Epithelial cell of prostate (primary cell): Measurements from ENCODE around the gene RHBDD2.
A peak's percentile ranks its signal among the peaks of the same experiment; 100 is the strongest.
"Not testable (repeated sequence)": the region's sequence is repeated elsewhere in the genome, so short reads cannot be mapped to it uniquely, and the experiment has no call there.

Experiments
- DNase-seq: peaks from one replicate; pipeline ENCODE4 v3.0.0-alpha.2; 2011; ENCODE audit warnings: low read depth, low spot score
- H3K27ac ChIP-seq: fragments of 450-650 bp; 2 replicates; pipeline ENCODE4 v1.5.1; 2017; ENCODE audit warnings: mild to moderate bottlenecking

Gene RHBDD2

DNA sequence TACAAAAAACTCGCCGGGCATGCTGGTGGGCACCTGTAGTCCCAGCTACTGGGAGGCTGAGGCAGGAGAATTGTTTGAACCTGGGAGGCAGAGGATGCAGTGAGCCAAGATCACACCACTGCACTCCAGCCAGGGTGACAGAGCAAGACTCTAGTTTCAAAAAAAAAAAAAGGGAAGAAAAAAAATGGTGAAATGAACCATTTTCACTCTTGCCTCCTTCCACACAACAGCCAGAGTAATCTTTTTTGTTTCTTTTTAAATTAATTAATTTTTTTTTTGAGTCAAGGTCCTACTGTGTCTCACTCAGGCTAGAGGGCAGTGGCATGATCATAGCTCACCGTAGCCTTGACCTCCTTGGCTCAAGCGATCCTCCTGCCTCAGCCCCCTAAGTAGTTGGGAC is 14.6 kb upstream of the RHBDD2 start:
- not testable (repeated sequence) for DNase-seq, H3K27ac ChIP-seq

DNA sequence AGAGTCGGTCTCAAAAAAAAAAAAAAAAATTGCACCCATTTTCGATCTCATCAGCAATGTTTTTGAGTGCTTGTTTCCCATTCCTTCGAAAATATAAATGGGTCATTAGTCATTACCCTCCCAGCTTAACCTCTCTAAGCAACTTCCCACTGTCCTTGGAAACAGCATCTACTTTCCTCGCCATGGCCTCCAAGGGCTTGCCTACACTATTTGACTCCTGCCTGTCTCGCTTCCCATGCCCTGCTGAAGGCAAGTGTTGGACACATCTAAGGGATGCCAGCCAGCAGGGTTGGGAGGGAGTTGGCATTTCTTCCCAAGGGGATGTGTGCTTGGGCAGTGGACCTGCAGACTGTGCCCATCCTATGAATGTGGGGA is 12.7 kb upstream of the RHBDD2 start:
- no peak overlapping the region for H3K27ac ChIP-seq
- DNase-seq: no peak

DNA sequence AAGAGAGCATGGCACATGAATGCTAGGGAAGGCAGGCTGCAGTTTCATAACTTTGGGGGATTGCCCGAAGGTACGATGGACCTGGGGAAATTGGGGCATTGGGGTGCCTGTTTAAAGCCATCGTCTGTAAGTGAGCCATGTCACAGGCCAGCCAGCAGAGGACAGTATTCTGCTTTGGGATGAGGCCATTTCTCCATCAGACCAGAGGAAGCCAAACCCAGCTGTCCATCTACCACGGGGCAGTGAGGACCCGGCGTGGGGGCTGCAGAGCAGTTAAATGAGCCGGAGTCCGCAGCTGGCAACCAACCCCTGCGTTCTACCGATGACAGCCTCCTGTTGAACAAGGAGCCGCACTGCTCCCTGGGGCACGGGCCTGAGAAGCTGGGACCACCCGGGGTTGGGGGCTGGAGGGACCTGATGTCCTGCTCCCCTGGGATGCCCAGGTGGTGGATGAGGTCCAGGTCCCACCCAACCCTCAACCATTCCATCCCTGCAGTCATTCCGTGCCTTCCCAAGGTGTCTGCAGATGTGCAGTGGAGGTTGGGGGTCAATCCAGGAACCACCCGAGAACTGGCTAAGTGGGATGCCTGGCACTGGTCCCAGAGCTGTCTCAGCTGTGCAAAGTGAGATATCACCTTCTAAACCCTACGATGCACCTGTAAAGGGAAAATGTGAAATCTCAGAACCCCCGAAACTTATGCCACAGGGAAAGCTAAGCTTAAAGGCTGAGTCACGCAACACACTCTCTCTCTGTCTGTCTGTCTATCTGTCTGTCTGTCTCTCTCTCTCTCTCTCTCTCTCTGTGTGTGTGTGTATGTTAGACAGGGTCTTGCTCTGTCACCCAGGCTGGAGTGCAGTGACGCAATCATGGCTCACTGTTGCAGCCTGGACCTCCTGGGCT is 12.1 kb upstream of the RHBDD2 start:
- no peak for DNase-seq

DNA sequence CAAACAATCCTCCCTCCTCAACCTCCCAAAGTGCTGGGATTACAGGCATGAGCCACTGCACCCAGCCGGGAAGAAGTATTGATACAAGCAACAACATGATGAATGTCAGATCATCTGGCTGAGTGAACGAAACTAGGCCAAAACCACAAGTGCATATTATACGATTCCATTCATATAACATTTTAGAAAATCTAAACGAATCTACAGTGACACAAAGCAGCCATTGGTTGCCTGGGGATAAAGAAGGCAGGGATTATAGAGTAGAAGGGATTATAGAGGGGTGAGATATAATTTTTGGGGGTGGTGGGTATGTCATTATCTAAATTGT is 11.5 kb upstream of the RHBDD2 start:
- no peak for DNase-seq
- H3K27ac ChIP-seq: no peak overlapping the region

More for the DNA sequence above, 12.1 kb upstream of the RHBDD2 start:
- no peak overlapping the region for H3K27ac ChIP-seq

DNA sequence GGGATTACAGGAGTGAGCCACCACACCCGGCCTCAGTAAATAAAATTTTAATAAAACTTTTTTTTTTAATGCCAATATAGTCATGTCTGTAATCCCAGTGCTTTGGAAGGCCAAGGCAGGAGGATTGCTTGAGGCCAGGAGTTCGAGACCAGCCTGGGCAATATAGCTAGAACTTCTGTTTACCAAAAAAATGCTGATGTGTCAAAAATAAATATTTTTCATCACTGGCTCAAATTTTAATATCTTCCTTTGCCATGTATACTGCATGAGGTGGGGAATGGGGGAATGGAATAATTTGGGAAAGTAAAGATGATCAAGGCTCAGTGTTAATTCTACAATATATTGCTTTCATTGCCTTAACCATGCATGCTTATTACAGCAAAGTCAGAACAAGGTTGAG is 10.7 kb upstream of the RHBDD2 start:
- DNase-seq: no peak
- no peak overlapping the region for H3K27ac ChIP-seq

DNA sequence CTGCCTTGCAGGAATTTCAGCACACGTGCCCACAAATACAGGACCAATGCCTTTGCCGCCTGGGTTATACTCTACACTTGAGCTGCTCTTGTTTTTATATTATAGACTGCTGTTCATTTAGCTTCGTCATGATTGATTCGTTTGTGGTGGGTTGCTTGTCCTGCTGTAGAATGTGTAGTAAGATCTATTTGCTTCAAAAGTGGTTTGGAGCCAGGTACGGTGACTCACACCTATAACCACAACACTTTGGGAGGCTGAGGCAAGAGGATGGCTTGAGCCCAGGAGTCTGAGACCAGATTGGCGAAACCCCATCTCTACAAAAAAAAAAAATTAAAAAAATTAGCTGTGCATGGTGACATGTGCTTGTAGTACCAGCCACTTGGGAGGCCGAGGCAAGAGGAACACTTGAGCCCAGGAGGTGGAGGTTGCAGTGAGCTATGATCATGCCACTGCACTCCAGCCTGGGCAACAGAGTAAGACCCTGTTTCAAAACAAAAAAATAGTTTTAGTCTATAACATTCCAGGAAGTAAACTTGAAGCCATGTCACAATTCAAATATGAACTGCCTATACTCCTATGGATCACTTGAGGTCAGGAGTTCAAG is 9.0 kb upstream of the RHBDD2 start:
- H3K27ac ChIP-seq: no peak overlapping the region
- DNase-seq: no peak

DNA sequence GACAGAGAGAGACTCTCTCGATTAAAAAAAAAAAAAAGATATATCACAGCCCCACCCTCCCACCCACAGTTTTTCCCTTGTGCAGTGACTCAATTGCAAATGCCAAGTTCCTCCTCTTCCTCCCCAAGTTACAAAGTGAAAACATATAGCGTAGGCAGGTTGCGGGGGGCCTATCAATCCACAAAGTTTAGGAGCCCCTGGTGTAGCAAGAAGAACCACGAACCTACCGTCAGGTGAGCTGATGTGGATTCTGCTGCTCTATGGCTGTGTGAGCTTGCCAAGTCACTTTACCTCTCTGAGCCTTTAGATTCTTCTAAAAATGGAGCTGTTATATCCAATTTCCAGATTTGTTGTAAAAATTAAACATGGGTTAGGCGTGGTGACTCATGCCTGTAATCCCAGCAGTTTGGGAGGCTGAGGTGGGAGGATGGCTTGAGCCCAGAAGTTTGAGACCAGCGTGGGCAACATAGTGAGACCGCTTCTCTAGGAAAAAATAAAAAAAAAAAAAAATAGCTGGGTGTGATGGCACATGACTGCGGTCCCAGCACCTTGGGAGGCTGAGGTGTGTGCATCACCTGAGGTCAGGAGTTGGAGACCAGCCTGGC is 8.2 kb upstream of the RHBDD2 start:
- H3K27ac ChIP-seq: no peak overlapping the region
- no peak for DNase-seq

DNA sequence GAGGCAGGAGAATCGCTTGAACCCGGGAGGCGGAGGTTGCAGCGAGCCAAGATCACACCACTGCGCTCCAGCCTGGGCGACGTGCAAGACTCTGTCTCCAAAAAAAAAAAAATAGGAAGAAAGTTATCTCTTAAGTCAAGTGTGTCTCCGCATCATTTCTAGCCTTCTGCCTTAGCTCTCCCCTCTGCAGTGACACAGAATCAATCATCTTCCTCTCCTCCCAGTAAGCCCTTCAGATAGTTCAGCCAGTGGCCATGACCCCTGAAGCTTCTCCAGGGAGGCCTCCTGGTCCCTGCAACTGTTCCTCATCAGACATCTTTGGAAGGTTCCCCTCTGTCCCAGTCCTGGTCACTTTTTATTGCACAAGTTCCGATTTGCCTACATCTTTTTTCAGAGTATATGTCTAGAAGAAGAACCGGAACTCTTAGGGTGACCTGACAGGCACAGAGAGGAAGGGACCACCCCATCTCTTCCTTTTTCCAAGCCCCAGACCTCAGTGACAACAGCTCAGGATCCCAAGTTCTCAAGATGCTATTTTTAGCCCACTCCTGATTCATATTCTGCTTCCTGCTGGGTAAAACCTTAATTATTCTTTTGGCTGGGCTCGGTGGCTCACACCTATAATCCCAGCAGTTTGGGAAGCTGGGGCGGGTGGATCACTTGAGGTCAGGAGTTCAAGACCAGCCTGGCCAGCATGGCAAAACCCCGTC is 6.6 kb upstream of the RHBDD2 start:
- H3K27ac ChIP-seq: no peak overlapping the region
- no peak for DNase-seq

DNA sequence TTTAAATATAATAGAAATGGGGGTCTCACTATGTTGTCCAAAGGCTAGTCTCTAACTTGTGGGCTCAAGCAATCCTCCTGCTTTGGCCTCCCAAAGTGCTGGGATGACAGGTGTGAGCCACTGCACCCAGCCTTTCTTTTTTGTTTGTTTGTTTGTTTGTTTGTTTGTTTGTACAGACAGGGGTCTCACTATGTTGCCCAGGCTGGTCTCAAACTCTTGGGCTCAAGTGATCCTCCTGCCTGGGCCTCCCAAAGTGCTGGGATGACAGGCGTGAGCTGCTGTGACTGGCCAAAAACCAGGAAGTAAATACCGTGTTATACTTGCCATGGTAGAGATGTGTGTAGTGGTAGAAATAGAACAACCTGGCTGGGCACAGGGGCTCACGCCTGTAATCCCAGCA is 4.7 kb upstream of the RHBDD2 start:
- not testable (repeated sequence) for DNase-seq, H3K27ac ChIP-seq

DNA sequence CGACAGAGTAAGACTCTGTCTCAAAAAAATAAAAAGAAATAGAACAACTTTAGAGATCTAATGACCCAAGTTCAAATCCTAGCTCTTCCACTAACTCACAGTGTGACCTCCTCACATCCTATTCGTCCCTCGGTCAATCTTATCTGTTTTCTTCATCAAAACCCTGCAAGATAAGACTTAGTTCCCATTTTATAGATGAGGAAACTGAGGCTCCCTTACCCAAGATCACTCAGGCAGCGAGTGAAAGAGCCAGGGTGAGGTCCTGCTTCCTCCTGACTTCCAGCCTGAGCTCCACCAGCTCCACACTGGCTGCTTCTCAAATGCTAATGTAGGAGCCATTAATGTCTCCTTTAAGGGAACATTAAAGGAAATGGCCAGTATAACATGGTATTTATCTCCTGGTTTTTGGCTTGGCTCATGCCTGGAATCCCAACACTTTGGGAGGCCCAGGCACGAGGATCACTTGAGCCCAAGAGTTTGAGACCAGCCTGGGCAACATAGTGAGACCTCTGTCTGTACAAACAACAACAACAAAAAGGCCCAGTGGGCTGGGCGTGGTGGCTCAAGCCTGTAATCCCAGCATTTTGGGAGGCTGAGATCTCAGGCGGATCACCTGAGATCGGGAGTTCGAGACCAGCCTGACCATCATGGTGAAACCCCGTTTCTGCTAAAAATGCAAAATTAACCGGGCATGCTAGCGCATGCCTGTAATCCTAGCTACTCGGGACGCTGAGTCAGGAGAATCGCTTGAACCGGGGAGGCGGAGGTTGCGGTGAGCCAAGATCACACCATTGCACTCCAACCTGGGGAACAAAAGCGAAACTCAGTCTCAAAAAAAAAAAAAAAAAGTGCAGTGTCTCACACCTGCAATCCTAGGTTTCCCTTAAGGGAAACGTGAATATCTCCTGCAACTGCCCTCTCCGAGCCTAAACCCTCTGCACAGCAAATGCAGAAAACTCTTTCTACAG is 3.4 kb upstream of the RHBDD2 start:
- DNase-seq: peak; percentile 57
- H3K27ac ChIP-seq: no peak overlapping the region

DNA sequence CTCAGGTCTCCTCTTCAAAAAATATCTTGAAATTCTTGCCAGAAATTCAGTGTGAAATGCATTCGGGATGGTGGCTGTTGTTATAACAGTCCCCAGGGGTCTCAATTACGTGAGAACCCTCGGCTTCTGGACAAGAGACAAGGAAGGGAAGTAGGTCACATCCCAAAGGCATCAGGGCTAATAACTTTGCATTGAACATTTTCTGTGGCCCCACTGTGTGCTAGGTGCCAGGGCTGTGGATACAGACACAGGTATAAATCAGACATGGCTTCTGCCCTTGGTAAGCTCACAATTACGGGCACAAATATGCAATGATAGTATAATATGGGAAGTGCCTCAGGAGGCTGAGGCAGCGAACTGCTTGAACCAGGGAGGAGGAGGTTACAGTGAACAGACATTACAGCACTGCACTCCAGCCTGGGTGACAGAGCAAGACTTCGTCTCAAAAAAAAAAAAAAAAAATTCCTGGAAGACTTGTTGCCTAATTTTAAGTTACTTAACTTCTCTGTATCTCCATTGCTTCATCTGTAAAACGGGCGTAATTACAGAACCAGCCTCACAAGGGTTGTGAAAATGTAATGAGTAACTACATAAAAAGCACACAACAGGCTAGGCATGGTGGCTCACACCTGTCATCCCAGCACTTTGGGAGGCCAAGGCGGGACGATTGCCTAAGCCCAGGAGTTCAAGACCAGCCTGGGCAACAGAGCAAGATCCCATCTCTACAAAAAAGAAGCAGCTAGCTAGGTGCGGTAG is 2.5 kb upstream of the RHBDD2 start:
- no peak overlapping the region for H3K27ac ChIP-seq
- no peak for DNase-seq

DNA sequence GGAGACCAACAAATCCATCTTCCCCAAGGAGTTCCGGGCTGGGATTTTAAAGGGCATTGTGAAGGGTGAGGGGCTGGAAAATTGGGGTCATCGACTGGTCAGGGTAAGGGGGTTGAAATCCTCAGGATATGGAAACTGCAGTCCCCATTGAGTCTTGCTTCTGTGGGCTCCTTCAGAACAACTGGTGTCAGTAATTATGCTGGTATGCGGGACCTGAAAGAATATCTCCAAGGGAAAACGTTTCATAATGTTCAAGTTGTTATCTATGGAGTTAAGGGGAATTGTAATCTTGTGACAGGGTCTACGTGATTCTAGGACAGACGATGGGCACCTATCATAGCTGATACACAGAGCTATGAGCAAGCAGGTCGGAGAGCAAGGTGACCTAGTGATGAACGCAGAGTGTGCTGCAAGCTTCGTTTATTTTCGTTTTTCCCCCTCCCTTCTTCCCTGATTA is 494 bp upstream of the RHBDD2 start:
- peak overlapping the region; percentile 42 for H3K27ac ChIP-seq
- DNase-seq: no peak

DNA sequence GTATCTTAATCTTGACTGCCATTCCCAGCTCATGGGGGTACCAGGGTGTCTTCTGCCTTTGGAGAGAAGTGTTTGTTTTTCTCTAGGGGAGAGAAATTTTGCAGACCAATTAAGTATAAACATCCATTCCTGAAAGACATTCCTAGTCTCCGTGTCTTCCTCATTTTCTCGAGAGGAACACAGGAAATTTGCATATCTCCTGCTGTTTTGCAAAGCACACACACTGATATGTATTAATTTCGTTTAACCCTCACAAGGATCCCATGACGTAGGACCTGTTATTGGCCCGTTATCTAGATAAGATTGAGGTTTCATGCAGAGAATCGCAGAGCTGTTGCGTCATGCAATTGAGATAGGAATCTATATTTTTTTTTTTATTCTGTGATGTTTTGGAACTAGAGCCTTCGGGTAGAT is 944 bp downstream of the RHBDD2 start:
- no peak for DNase-seq
- no peak overlapping the region for H3K27ac ChIP-seq

DNA sequence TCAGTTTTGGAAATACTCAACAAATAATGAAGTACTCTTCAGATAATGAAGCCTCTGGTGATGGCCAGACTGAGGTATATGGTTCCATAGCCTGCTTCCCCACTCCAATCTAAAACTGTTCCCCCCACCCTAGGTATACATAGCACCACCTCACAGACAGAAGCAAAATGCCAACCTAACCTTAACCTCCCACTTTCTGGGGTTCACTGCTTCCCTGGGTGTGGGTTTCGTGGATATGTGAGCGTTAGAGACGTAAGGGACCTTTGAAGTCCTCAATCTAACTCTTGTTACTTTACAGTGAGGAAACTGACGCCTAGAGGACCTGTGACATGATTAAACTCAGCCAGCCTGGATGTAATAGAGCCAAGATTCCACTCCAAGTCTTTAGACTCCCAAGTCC is 1.4 kb downstream of the RHBDD2 start:
- DNase-seq: no peak
- no peak overlapping the region for H3K27ac ChIP-seq

DNA sequence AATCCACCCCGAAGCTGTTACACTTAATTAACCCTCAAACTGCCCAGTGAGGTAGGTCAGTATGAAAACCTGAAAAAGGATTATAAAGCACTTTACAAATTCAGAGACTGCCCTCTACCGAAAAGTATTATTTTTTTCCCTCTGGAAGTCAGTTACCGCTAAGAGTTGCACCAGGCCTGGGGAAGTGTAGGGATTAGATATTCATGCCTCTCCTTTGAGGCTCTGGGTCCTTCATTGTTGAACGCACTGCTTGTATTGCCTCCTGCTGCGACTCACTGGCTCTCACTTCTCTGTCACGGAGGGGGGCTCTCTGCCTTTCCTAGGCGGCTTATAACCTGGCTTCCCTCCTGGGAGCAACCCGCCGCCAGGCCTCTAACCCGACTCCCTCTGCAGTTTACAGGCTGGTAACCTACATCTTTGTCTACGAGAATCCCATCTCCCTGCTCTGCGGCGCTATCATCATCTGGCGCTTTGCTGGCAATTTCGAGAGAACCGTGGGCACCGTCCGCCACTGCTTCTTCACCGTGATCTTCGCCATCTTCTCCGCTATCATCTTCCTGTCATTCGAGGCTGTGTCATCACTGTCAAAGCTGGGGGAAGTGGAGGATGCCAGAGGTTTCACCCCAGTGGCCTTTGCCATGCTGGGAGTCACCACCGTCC is 2.7 kb downstream of the RHBDD2 start:
- no peak overlapping the region for H3K27ac ChIP-seq
- DNase-seq: no peak

DNA sequence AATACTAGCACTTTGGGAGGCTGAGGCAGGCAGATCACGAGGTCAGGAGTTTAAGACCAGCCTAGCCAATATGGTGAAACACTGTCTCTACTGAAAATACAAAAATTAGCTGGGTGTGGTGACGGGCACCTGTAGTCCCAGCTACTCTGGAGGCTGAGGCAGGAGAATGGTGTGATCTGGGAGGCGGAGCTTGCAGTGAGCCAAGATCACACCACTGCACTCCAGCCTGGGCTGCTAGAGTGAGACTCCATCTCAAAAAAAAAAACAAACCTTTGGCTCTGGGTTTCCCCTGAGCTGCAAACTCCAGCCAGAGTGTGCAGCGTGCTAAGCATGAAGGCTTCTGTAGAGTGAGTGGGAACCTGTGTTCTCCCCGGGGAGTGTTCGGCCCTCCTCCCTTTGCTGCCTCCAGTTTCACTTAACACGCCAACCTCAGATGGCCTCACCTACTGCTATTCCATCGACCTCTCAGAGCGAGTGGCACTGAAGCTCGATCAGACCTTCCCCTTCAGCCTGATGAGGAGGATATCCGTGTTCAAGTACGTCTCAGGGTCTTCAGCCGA is 4.5 kb downstream of the RHBDD2 start:
- DNase-seq, H3K27ac ChIP-seq: not testable (repeated sequence)

DNA sequence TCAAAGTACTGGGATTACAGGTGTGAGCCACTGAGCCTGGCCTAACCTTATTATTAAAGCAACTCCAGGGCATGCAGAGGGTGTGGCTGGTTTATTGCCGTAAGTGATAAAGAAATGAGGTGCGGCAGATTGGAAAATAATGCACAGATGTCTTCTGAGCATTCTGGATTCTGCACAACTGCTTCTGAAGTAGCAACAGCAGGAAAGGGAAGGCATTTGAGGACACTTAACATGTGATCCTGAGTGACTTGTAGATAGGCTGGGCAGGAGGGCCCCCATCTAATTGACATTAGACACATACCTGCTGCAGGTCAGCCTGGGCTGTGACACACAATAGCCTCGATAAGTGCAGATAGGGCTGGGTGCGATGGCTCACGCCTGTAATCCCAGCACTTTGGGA is 5.6 kb downstream of the RHBDD2 start:
- DNase-seq: no peak
- no peak overlapping the region for H3K27ac ChIP-seq

DNA sequence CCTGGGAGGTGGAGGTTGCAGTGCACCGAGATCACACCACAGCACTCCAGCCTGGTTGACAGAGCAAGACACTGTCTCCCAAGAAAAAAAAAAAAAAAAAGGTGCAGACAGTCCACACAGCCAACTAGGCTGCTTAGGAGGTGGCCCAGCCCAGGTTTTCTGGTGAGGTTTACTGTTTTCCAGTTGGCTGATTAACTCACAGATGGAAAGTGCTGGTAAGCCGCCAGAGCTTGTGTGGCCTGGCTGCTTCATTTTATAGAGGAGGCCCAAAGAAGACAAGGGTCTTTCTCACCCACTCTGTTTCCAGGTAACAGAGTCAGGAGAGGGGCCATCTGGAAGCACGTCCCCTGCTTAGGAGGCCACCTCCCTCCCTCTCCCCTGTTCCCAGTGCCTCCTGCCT is 6.2 kb downstream of the RHBDD2 start:
- no peak for DNase-seq
- no peak overlapping the region for H3K27ac ChIP-seq
